Omental fat pad (tissue), 4 donors: ENCODE data around the gene DDI2. TPM values are rescaled to one million over a fixed set of nuclear protein-coding genes. Genes with fewer than 3 reads are reported as not detected.

Experiments
- ATAC-seq: fragments of 150-250 bp; one replicate; pipeline ENCODE4 v1.9.1; 2016; ENCODE audit warnings: mild to moderate bottlenecking, moderate library complexity; ENCODE audit not compliant: low FRiP score
- DNase-seq: peaks from one replicate; pipeline ENCODE4 v3.0.0-alpha.2; 2019; ENCODE audit warnings: low spot score
- total RNA-seq, 4 donors: library from RNA; depleted of rRNA; stranded (reverse); fragments of >200 nt; gene quantifications; one replicate each; pipeline ENCODE4 v1.1.0, GENCODE V29; 2016
- TF ChIP-seq, protein P1 (sequence below), 3 donors: fragments of 450-650 bp; IDR thresholded peaks; one replicate each; pipeline ENCODE4 v1.5.1; 2016 to 2017; ENCODE audit warnings: antibody characterized with exemption in 3 of 3, mild to moderate bottlenecking in 3 of 3, moderate library complexity in 2 of 3

DDI2 gene
- total RNA-seq, 4 donors from 2014 or later = 49.3 to 63.2 (median 54.5) TPM

DNA sequence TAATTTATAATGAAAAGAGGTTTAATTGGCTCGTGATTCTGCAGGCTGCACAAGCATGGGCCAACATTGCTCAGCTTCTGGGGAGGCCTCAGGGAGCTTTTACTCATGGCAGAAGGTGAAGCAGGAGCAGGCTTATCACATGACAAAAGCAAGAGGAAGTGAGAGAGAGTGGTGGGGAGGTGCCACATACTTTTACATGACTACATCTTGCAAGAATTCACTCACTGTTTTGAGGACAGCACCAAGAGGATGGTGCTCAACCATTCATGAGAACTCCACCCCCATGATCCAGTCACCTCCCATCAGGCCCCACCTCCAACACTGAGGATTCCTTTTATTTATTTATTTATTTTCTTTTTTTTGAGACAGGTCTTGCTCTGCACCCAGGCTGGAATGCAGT lies 61.3 kb downstream of the DDI2 start:
- DNase-seq = no peak
- ATAC-seq = no peak
- TF ChIP-seq, protein P1, sequence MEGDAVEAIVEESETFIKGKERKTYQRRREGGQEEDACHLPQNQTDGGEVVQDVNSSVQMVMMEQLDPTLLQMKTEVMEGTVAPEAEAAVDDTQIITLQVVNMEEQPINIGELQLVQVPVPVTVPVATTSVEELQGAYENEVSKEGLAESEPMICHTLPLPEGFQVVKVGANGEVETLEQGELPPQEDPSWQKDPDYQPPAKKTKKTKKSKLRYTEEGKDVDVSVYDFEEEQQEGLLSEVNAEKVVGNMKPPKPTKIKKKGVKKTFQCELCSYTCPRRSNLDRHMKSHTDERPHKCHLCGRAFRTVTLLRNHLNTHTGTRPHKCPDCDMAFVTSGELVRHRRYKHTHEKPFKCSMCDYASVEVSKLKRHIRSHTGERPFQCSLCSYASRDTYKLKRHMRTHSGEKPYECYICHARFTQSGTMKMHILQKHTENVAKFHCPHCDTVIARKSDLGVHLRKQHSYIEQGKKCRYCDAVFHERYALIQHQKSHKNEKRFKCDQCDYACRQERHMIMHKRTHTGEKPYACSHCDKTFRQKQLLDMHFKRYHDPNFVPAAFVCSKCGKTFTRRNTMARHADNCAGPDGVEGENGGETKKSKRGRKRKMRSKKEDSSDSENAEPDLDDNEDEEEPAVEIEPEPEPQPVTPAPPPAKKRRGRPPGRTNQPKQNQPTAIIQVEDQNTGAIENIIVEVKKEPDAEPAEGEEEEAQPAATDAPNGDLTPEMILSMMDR (IDR thresholded peaks at IDR 0.05) = no peak

DNA sequence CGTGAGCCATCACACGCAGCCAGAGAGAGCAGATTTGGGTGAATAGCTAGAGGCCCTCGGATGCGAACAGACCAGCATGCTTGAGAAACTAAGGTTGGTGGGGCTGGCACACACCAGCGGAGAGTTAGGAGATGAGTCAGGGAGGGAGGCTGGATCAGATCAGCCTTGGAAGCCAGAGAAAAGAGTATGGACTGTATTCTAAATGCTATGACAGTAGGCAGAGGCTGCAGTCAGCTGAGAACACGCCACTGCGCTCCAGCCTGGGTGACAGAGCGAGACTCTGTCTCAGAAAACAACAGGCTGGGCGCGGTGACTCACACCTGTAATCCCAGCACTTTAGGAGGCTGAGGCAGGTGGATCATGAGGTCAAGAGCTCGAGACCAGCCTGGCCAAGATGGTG lies 62.9 kb downstream of the DDI2 start:
- TF ChIP-seq, protein P1 (IDR thresholded peaks at IDR 0.05) = no peak
- no peak for ATAC-seq
- DNase-seq = no peak

DNA sequence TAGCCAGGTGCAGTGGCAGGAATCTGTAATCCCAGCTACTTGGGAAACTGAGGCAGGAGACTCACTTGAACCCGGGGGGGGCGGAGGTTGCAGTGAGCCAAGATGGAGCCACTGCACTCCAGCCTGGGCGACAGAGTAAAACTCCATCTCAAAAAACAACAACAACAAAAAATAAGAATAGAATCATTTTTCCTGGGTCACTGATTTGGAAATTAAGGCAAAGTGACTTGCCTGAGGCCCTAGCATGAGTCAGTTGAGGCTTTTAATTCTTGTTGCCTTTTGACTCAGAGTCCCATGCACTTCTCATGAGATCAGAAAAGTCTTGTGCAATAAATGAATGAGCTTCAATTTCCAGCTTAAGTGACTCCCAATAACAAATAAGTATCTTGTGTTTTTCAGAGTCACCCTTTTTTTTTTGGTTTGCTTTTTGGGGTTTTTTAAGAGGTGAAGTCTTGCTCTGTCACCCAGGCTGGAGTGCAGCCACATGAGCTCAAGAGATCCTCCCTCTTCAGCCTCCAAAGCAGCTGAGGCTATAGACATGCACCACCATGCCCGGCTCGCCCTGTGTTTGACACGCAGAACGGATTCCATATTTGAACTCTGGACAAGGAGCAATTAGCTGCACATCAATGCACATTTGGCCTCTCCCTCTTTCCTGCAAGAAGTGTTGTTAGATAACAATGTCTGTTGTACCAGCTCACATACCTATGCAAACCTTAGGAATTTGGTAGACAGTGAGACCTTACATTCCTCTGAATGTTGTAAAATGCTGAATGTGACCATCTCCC lies 63.5 kb downstream of the DDI2 start:
- TF ChIP-seq, protein P1 (IDR thresholded peaks at IDR 0.05) = no peak
- ATAC-seq = no peak
- DNase-seq = no peak

DNA sequence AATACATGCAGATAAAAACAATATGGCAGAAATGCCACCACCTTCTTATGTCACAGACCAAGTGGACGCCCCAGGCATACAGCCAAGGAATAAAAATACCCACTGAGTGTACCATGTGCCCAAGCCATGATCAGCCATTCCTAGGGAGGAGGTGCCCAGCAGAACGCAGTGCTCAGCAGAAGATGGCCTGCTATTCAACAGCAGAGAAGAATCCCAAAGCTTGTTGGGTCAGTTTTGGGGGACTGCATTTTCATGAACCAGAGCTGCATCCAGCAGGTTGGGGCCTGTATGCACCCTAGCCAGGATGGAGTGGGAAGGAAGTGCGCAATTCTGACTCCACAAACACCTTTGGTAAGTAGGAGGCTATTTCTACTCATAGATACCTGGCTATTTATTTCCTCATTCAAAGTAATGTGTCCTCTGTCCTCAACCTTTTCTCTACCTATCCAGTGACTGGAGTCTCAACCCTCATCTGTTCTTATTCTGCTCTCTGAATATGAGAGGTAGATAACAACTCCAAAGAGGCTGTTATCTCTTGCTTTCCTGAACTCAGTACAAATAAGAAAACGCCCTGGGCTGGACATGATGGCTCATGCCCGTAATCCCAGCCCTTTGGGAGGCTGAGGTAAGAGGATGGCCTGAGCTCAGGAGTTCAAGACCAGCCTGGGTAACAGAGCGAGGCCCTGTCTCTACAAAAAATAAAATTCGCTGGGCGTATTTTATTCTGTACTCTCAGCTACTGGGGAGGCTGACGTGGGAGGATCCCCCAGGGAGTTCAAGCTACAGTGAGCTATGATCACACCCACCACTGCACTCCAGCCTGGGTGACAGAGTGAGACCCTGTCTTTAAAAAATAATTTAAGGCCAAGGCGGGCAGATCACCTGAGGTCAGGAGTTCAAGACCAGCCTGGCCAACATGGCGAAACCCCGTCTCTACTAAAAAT lies 64.4 kb downstream of the DDI2 start:
- ATAC-seq (no peak), DNase-seq (no peak)
- TF ChIP-seq, protein P1 (IDR thresholded peaks at IDR 0.05) = no peak

DNA sequence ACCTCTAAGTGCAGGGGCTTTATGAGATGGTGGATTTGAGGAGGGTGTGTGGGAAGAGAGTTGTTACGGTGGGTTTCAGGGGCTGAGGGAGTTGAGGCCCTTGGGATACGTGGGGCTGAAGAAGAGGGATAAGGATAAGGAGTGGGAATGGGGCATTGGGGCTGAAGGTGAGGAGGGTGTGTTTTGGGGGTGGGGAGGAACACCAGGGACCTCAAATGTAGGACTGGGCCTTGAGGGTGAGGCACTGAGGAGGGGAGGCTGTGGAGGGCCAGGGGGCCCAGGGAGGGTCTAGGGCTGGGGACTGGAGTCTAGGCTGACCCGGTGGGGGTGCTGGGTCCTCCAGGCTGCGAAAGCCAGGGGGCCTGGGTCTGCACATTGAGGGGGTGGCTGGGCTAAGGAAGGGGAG lies 65.7 kb downstream of the DDI2 start:
- TF ChIP-seq, protein P1 (IDR thresholded peaks at IDR 0.05) = no peak
- ATAC-seq (no peak), DNase-seq (no peak)

DNA sequence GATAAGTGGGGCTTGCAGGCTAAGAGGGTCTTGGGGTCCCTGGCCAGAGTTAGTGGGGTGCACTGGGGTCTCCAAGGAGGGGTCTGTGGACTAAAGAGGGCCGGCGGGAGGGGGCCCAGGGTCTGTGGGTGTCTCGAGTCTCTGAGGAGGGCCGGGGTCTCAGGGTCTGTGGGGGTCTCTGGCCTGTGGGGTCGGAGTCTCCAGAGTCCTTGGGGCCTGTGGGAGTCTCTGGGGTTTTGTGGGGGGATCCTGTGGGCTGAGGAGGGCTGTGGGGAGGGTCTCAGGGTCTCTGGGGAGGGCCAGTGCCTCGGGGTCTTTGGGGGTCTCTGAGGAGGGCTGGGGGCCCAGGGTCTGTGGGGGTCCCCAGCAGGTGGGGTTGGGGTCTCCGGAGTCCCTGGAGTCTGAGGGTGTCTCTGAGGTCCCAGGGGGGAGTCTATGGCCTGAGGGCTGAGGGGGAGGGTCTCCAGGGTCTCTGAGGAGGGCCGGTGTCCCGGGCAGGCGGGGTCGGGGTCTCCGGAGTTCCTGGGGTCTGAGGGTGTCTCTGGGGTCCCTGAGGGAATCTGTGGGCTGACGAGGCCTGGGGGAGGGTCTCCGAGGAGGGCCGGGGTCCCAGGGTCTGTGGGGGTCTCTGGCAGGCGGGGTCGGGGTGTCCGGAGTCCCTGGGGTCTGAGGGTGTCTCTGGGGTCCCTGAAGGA lies 66.2 kb downstream of the DDI2 start:
- TF ChIP-seq, protein P1 (IDR thresholded peaks at IDR 0.05) = no peak
- ATAC-seq = no peak
- DNase-seq = no peak
